K562 (cell line): Measurements from ENCODE around the gene SNX19. TPM values are rescaled to one million over a fixed set of nuclear protein-coding genes. Genes with fewer than 3 reads are reported as not detected.

Source experiments
- ATAC-seq: fragments of 200-7000 bp; cut with Tn5 transposase; 3 replicates; pipeline ENCODE4 v1.9.1; 2020; ENCODE audit warnings: moderate library complexity
- BruUV-seq: library from RNA; stranded (reverse); fragments of 400-500 nt; replicated peaks from 2 replicates; lab custom pipeline; 2021; lab: Mats Ljungman, UMichigan
- CTCF ChIA-PET: fragments of 300-600 bp; formaldehyde crosslinking; extraction: SDS; loops from one replicate; lab custom pipeline; 2021; ENCODE audit warnings: low intra/inter-chr PET ratio; lab: Yijun Ruan, JAX
- POLR2A ChIA-PET: fragments of 300-600, 350-650 bp; sonication (Branson Sonifier 250); formaldehyde crosslinking; extraction: SDS; loops from one replicate; lab custom pipeline; 2021; ENCODE audit warnings: antibody characterized with exemption, inconsistent platforms; lab: Yijun Ruan, JAX
- DNase-seq, 4 experiments: peaks; one replicate each; pipeline versions ENCODE4 v3.0.0 to v3.0.0-alpha.2; 2011 to 2018; ENCODE audit warnings: low spot score in 3 of 4, mixed read lengths in 3 of 4; ENCODE audit errors: extremely low read depth in 1 of 4
- FAIRE-seq: peaks from 2 replicates; lab custom pipeline; 2011; peaks lifted over from hg19 to GRCh38; lab: Jason Lieb, UNC
- H2AFZ ChIP-seq: 2 replicates; pipeline ENCODE4 v1.6.0; 2011; ENCODE audit warnings: low read depth, low read length, control low read depth, inconsistent platforms
- H3K27ac ChIP-seq: fragments of 200-600 bp; 3 replicates; pipeline ENCODE4 v1.8.0; 2011; ENCODE audit warnings: low read depth, mild to moderate bottlenecking, control low read depth, inconsistent platforms, low read length, moderate library complexity, mixed read lengths; ENCODE audit errors: extremely low read depth
- H3K27me3 ChIP-seq, 2 experiments: fragments of 300-600 bp in 1 of 2; 2 replicates in 1 of 2; 3 replicates in 1 of 2; pipeline versions ENCODE4 v1.6.0 to v1.8.0; 2011; ENCODE audit warnings: inconsistent platforms in 2 of 2, low read length in 2 of 2, mild to moderate bottlenecking in 1 of 2, mixed read lengths in 1 of 2, moderate library complexity in 1 of 2; ENCODE audit not compliant: control insufficient read depth in 2 of 2, insufficient read depth in 2 of 2
- H3K36me3 ChIP-seq: fragments of 300-600 bp; 3 replicates; pipeline ENCODE4 v1.8.0; 2011; ENCODE audit warnings: mild to moderate bottlenecking, low read length, inconsistent platforms; ENCODE audit not compliant: control insufficient read depth, insufficient read depth
- H3K4me1 ChIP-seq, 2 experiments: fragments of 200-600 bp in 1 of 2; replicated peaks in 1 of 2; 2 replicates in 1 of 2; 3 replicates in 1 of 2; pipeline versions ENCODE4 v1.5.1 to v1.8.0; 2011; ENCODE audit warnings: inconsistent platforms in 2 of 2, low read length in 2 of 2, mild to moderate bottlenecking in 1 of 2, mixed read lengths in 1 of 2, moderate library complexity in 1 of 2; ENCODE audit not compliant: control insufficient read depth in 2 of 2, insufficient read depth in 2 of 2
- H3K4me2 ChIP-seq: 2 replicates; pipeline ENCODE4 v1.6.1; 2011; ENCODE audit warnings: low read length, control low read depth, inconsistent platforms, mixed read lengths; ENCODE audit not compliant: insufficient read depth
- H3K4me3 ChIP-seq: fragments of 200-600 bp; sonication (generic), shearing (Covaris generic); 2 replicates; pipeline ENCODE4 v1.5.1; 2016; ENCODE audit warnings: control low read depth, inconsistent platforms
- H3K79me2 ChIP-seq: fragments of 200-600 bp; 3 replicates; pipeline ENCODE4 v1.8.0; 2011; ENCODE audit warnings: low read length, inconsistent platforms; ENCODE audit not compliant: control insufficient read depth, insufficient read depth
- H3K9ac ChIP-seq, 2 experiments: 2 replicates each; pipeline versions ENCODE4 v1.6.0 to v1.6.1; 2011; ENCODE audit warnings: low read depth in 2 of 2, low read length in 2 of 2, control low read depth in 1 of 2, inconsistent platforms in 1 of 2, mild to moderate bottlenecking in 1 of 2, mixed read lengths in 1 of 2; ENCODE audit not compliant: insufficient read depth in 1 of 2
- H3K9me1 ChIP-seq: one replicate; pipeline ENCODE4 v1.6.0; 2011; ENCODE audit warnings: inconsistent platforms, mild to moderate bottlenecking, low read length, moderate library complexity; ENCODE audit not compliant: control insufficient read depth, insufficient read depth
- H3K9me3 ChIP-seq: replicated peaks from 2 replicates; pipeline ENCODE4 v1.5.1; 2011; ENCODE audit warnings: low read depth, low read length, inconsistent platforms; ENCODE audit not compliant: control insufficient read depth, insufficient read depth
- H4K20me1 ChIP-seq: replicated peaks from 2 replicates; pipeline ENCODE4 v1.6.1; 2011; ENCODE audit warnings: low read length, inconsistent platforms, mixed read lengths; ENCODE audit not compliant: control insufficient read depth, insufficient read depth
- GATAD2B ChIP-seq: fragments of 450-650 bp; IDR thresholded peaks from 2 replicates; pipeline ENCODE4 v1.6.1; 2017; ENCODE audit warnings: mild to moderate bottlenecking, borderline replicate concordance
- MAFG ChIP-seq: fragments of 450-650 bp; conservative IDR thresholded peaks from 2 replicates; pipeline ENCODE4 v1.6.1; 2016; ENCODE audit warnings: missing genetic modification characterization, missing compliant biosample characterization
- PHTF2 ChIP-seq: fragments of 250-450 bp; sonication (Bioruptor Pico); IDR thresholded peaks from 2 replicates; pipeline ENCODE4 v1.5.0; 2021; ENCODE audit warnings: mild to moderate bottlenecking
- SRSF3 ChIP-seq: fragments of 200-400 bp; formaldehyde crosslinking; IDR thresholded peaks from 2 replicates; pipeline ENCODE4 v1.6.1; 2016; ENCODE audit warnings: mild to moderate bottlenecking, low read length, moderate library complexity; ENCODE audit not compliant: insufficient read depth
- ZBTB17 ChIP-seq: fragments of 450-650 bp; formaldehyde crosslinking; IDR thresholded peaks from 2 replicates; pipeline ENCODE4 v1.4.0; 2020; ENCODE audit warnings: mild to moderate bottlenecking
- ZKSCAN8 ChIP-seq: fragments of 200-800 bp; sonication (Bioruptor generic); IDR thresholded peaks from 2 replicates; pipeline ENCODE4 v1.6.1; 2016; ENCODE audit warnings: missing genetic modification characterization, missing compliant biosample characterization
- ZNF12 ChIP-seq: sonication (generic); formaldehyde crosslinking; IDR thresholded peaks from 2 replicates; pipeline ENCODE4 v1.4.0; 2020; ENCODE audit warnings: mild to moderate bottlenecking, missing genetic modification reagents
- WGBS: fragments of 100-300 bp; shearing (Covaris generic); methylation state at CpG from one replicate; pipeline ENCODE4 v1.1.6; 2016; ENCODE audit warnings: low coverage, mixed read lengths; ENCODE audit not compliant: insufficient coverage; ENCODE audit errors: missing lambda C conversion rate; 5-methylcytosine and 5-hydroxymethylcytosine counted together
- in situ Hi-C: fragments of 300-500 bp; cut with MboI; formaldehyde crosslinking; loops from 4 replicates; pipeline ENCODE4 v1.15.0; 2018; ENCODE audit warnings: inconsistent platforms, mixed read lengths
- intact Hi-C: fragments of 100-400 bp; cut with micrococcal nuclease; formaldehyde crosslinking; loops from 2 replicates; pipeline ENCODE4 v1.14.2; 2022
- polyA plus RNA-seq, 8 experiments: library from polyadenylated mRNA; depleted of rRNA in 4 of 8; stranded (reverse) in 5 of 8; unstranded in 3 of 8; fragments of >200 nt; fragmentation: Nextera tagmentation in 2 of 8; fragmentation: Illumina TruSeq in 1 of 8; extraction: Ambion mirVana in 2 of 8; extraction: Trizol in 1 of 8; gene quantifications; 2 replicates each; pipeline versions ENCODE4 v1.2.1 to v1.2.3, GENCODE V29; 2011 to 2014; ENCODE audit warnings: inconsistent platforms in 1 of 8, missing spikeins in 1 of 8
- total RNA-seq, 7 experiments: library from RNA; depleted of rRNA in 6 of 7; stranded (reverse); fragments of >200 nt in 6 of 7; fragmentation: Illumina TruSeq in 2 of 7; extraction: Trizol in 2 of 7; gene quantifications; 2 replicates each; pipeline versions ENCODE4 v1.2.1 to v1.2.3, GENCODE V29; 2011 to 2021; ENCODE audit warnings: low replicate concordance in 1 of 7
- TF ChIP-seq, protein P1 (sequence below), 3 experiments: IDR thresholded peaks in 2 of 3; conservative IDR thresholded peaks in 1 of 3; 2 replicates each; pipeline ENCODE4 v1.5.1; 2011 to 2012; ENCODE audit warnings: low read length in 3 of 3, mild to moderate bottlenecking in 3 of 3, control low read depth in 2 of 3, improper control_type of control experiment in 1 of 3, inconsistent platforms in 1 of 3, low read depth in 1 of 3, mixed read lengths in 1 of 3, moderate library complexity in 1 of 3; ENCODE audit not compliant: insufficient read depth in 2 of 3
- TF ChIP-seq, protein P2 (sequence below): sonication (generic); formaldehyde crosslinking; IDR thresholded peaks from 2 replicates; pipeline ENCODE4 v1.9.0; 2022; ENCODE audit warnings: mild to moderate bottlenecking, missing genetic modification reagents
- TF ChIP-seq, protein P3 (sequence below): sonication (generic); formaldehyde crosslinking; IDR thresholded peaks from 2 replicates; pipeline ENCODE4 v1.8.0; 2022; ENCODE audit warnings: missing genetic modification reagents, mild to moderate bottlenecking, borderline replicate concordance

Gene SNX19
- total and polyA plus RNA-seq, 9 of the 15 experiments (the other 6 are each of a cell fraction or from before 2014, with no cell fraction given) = 2.2 to 31.3 (median 19.6) TPM

DNA sequence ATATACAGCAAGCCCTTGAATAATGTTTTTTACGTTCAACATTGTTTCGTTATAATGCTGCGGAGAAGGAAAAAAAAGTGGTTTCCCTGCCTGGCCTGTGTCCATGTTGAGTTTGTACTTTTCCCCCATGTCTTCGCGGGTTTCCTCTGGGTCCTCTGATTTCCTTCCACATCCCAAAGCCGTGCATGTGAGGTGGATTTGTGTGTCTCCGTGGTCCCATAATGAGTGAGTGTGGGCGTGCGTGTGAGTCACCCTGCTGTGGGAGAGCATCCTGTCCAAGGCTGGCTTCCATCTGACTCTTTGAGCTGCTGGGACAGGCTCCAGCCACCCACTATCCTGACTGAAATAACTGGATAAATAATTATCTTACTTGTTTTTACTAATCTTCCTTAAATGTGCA is 29.6 kb upstream of the SNX19 start (continued):
- no peak for TF ChIP-seq ZKSCAN8 (CRISPR knock-in tag)
- TF ChIP-seq, protein P1, sequence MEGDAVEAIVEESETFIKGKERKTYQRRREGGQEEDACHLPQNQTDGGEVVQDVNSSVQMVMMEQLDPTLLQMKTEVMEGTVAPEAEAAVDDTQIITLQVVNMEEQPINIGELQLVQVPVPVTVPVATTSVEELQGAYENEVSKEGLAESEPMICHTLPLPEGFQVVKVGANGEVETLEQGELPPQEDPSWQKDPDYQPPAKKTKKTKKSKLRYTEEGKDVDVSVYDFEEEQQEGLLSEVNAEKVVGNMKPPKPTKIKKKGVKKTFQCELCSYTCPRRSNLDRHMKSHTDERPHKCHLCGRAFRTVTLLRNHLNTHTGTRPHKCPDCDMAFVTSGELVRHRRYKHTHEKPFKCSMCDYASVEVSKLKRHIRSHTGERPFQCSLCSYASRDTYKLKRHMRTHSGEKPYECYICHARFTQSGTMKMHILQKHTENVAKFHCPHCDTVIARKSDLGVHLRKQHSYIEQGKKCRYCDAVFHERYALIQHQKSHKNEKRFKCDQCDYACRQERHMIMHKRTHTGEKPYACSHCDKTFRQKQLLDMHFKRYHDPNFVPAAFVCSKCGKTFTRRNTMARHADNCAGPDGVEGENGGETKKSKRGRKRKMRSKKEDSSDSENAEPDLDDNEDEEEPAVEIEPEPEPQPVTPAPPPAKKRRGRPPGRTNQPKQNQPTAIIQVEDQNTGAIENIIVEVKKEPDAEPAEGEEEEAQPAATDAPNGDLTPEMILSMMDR (IDR thresholded peaks at IDR 0.05 in 2 of 3, conservative IDR thresholded peaks at IDR 0.05 in 1 of 3; ENCODE audit: insufficient read depth in 2 of 3, low read depth in 1 of 3, low read length in 3 of 3) = no peak
- no peak for TF ChIP-seq MAFG (tag)

DNA sequence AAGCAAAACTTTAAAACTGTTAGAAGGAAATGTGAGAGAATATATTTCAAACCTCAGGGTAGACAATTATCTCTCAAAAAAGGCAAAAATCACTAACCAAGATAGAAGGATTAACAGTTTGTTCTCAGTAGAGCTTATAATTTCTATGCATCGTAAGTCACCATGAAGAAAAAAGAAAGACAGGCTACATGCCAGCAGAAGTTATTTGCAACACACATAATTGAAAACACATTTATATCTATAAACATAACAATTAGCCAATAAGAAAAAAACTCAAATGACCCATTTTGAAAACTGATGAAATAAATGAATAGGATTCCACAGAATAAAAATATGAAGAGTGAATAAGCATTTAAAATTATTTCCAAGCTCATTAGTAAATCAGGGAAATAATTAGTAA is 24.4 kb upstream of the SNX19 start:
- ATAC-seq (no peak), DNase-seq (no peak), FAIRE-seq (no peak)
- Histone ChIP-seq H3K9me1 (no peaks in the 10 kb centered on the region), H3K9ac (no peak overlapping the region), H3K9me3 (no peaks in the 10 kb centered on the region), H3K27ac (no peak overlapping the region), H3K4me3 (no peak overlapping the region), H4K20me1 (no peaks in the 10 kb centered on the region), H3K79me2 (no peaks in the 10 kb centered on the region), H3K27me3 (no peaks in the 10 kb centered on the region; a peak in 1 of 5 replicates), H2AFZ (no peak overlapping the region), H3K4me2 (no peak overlapping the region), H3K36me3 (no peaks in the 10 kb centered on the region), H3K4me1 (no peaks in the 10 kb centered on the region)
- intact Hi-C loops (no loop called here), in situ Hi-C loops (no loop called here)
- no TSS peak for BruUV-seq
- TF ChIP-seq, protein P2, sequence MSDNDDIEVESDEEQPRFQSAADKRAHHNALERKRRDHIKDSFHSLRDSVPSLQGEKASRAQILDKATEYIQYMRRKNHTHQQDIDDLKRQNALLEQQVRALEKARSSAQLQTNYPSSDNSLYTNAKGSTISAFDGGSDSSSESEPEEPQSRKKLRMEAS (CRISPR knock-in tag) = no peak
- TF ChIP-seq GATAD2B (no peak), ZNF12 (no peak), SRSF3 (no peak), ZKSCAN8 (CRISPR knock-in tag) (no peak), PHTF2 (CRISPR knock-in tag) (no peak), ZBTB17 (no peak)
- TF ChIP-seq, protein P3, sequence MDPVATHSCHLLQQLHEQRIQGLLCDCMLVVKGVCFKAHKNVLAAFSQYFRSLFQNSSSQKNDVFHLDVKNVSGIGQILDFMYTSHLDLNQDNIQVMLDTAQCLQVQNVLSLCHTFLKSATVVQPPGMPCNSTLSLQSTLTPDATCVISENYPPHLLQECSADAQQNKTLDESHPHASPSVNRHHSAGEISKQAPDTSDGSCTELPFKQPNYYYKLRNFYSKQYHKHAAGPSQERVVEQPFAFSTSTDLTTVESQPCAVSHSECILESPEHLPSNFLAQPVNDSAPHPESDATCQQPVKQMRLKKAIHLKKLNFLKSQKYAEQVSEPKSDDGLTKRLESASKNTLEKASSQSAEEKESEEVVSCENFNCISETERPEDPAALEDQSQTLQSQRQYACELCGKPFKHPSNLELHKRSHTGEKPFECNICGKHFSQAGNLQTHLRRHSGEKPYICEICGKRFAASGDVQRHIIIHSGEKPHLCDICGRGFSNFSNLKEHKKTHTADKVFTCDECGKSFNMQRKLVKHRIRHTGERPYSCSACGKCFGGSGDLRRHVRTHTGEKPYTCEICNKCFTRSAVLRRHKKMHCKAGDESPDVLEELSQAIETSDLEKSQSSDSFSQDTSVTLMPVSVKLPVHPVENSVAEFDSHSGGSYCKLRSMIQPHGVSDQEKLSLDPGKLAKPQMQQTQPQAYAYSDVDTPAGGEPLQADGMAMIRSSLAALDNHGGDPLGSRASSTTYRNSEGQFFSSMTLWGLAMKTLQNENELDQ = no peak
- ChIA-PET POLR2A (no interaction called here), CTCF (no interaction called here)
- WGBS = 0% methylated on average over 1 of the region's 1 CpG
